Activated CD4-positive, alpha-beta T cell treated with anti-CD3 and anti-CD28 coated beads, Interleukin-2, amount 50 U/mL, for 16 hours (primary cell): ENCODE results near the gene SMARCA1.

ENCODE experiments used
- DNase-seq: peaks from one replicate; pipeline ENCODE4 v3.0.0-alpha.2; 2020

The SMARCA1 gene

GRCh38 chrX:129525896-129526295 lies 2.6 kb upstream of the SMARCA1 start:
- DNase-seq, result no peak

- DNase-seq, result no peak
Measured at GRCh38 chrX:129525162-129525561, 1.9 kb upstream of the SMARCA1 start.

- DNase-seq, result no peak
Measured at GRCh38 chrX:129524250-129524850, 1.1 kb upstream of the SMARCA1 start.

GRCh38 chrX:129522184-129523078 lies 859 bp downstream of the SMARCA1 start:
- DNase-seq, result no peak

- DNase-seq, result no peak
Measured at GRCh38 chrX:129520151-129520550, 3.1 kb downstream of the SMARCA1 start.

- no peak for DNase-seq
Measured at GRCh38 chrX:129516402-129516801, 6.9 kb downstream of the SMARCA1 start.

GRCh38 chrX:129512409-129512808 lies 10.9 kb downstream of the SMARCA1 start:
- no peak for DNase-seq

- DNase-seq, result no peak
Measured at GRCh38 chrX:129511689-129512088, 11.6 kb downstream of the SMARCA1 start.

- no peak for DNase-seq
Measured at GRCh38 chrX:129510331-129510730, 13.0 kb downstream of the SMARCA1 start.

- DNase-seq, result no peak
Measured at GRCh38 chrX:129497146-129497843, 26.0 kb downstream of the SMARCA1 start.

GRCh38 chrX:129496625-129497024 lies 26.7 kb downstream of the SMARCA1 start:
- no peak for DNase-seq

GRCh38 chrX:129495900-129496299 lies 27.4 kb downstream of the SMARCA1 start:
- no peak for DNase-seq

- DNase-seq, result no peak
Measured at GRCh38 chrX:129494887-129495286, 28.4 kb downstream of the SMARCA1 start.

GRCh38 chrX:129493643-129494042 lies 29.6 kb downstream of the SMARCA1 start:
- no peak for DNase-seq

GRCh38 chrX:129490330-129490729 lies 33.0 kb downstream of the SMARCA1 start:
- DNase-seq, result no peak

- DNase-seq, result no peak
Measured at GRCh38 chrX:129488359-129488758, 34.9 kb downstream of the SMARCA1 start.

- no peak for DNase-seq
Measured at GRCh38 chrX:129480889-129481288, 42.4 kb downstream of the SMARCA1 start.

- DNase-seq, result no peak
Measured at GRCh38 chrX:129478516-129478915, 44.8 kb downstream of the SMARCA1 start.

GRCh38 chrX:129472116-129472515 lies 51.2 kb downstream of the SMARCA1 start:
- DNase-seq, result no peak

GRCh38 chrX:129462707-129463106 lies 60.6 kb downstream of the SMARCA1 start:
- DNase-seq, result no peak

- no peak for DNase-seq
Measured at GRCh38 chrX:129461801-129462456, 61.4 kb downstream of the SMARCA1 start.

- DNase-seq, result no peak
Measured at GRCh38 chrX:129452523-129452922, 70.8 kb downstream of the SMARCA1 start.

GRCh38 chrX:129450123-129450522 lies 73.2 kb downstream of the SMARCA1 start:
- DNase-seq, result no peak
